IPS-NIHi7 (cell line): Measurements from ENCODE around the gene STK32A.
"Not testable (repeated sequence)": the region's sequence is repeated elsewhere in the genome, so short reads cannot be mapped to it uniquely, and the experiment has no call there.

Experiments used
- DNase-seq: peaks from one replicate; pipeline ENCODE4 v3.0.0; 2012; ENCODE audit warnings: mixed read lengths; ENCODE audit errors: extremely low spot score

STK32A gene

GRCh38 chr5:147346006-147346561 lies 111.3 kb downstream of the STK32A start:
- no peak for DNase-seq

GRCh38 chr5:147348046-147348445 lies 113.2 kb downstream of the STK32A start:
- DNase-seq, result no peak

GRCh38 chr5:147348451-147348850 lies 113.6 kb downstream of the STK32A start:
- DNase-seq, result no peak

- no peak for DNase-seq
These were observed 114.4 kb downstream of the STK32A start for GRCh38 chr5:147349241-147349640.

- no peak for DNase-seq
These were observed 124.3 kb downstream of the STK32A start for GRCh38 chr5:147359101-147359500.

- DNase-seq, result no peak
These were observed 124.8 kb downstream of the STK32A start for GRCh38 chr5:147359581-147359980.

GRCh38 chr5:147360816-147361215 lies 126.0 kb downstream of the STK32A start:
- no peak for DNase-seq

GRCh38 chr5:147361441-147362175 lies 126.8 kb downstream of the STK32A start:
- DNase-seq, result no peak

- not testable (repeated sequence) for DNase-seq
These were observed 132.6 kb downstream of the STK32A start for GRCh38 chr5:147367381-147367780.

- DNase-seq, result no peak
These were observed 135.0 kb downstream of the STK32A start for GRCh38 chr5:147369742-147370374.

- no peak for DNase-seq
These were observed 136.5 kb downstream of the STK32A start for GRCh38 chr5:147371290-147371689.

GRCh38 chr5:147372191-147372590 lies 137.4 kb downstream of the STK32A start:
- no peak for DNase-seq

GRCh38 chr5:147373328-147373727 lies 138.5 kb downstream of the STK32A start:
- DNase-seq, result no peak

- DNase-seq, result no peak
These were observed 140.3 kb downstream of the STK32A start for GRCh38 chr5:147375151-147375550.

- DNase-seq, result no peak
These were observed 142.9 kb downstream of the STK32A start for GRCh38 chr5:147377682-147378081.

GRCh38 chr5:147381555-147381954 lies 146.7 kb downstream of the STK32A start:
- DNase-seq, result no peak

- no peak for DNase-seq
These were observed 147.9 kb downstream of the STK32A start for GRCh38 chr5:147382776-147383175.

GRCh38 chr5:147384346-147385193 lies 149.7 kb downstream of the STK32A start:
- no peak for DNase-seq

GRCh38 chr5:147387109-147387508 lies 152.3 kb downstream of the STK32A start:
- no peak for DNase-seq

GRCh38 chr5:147388184-147389108 lies 153.6 kb downstream of the STK32A start:
- no peak for DNase-seq

- DNase-seq, result no peak
These were observed 155.9 kb downstream of the STK32A start for GRCh38 chr5:147390654-147391225.
